GM18526 (cell line): ENCODE data around the gene ABHD1.

Experiments
- POLR2A ChIP-seq: IDR thresholded peaks from 3 replicates; pipeline ENCODE4 v1.6.1; 2011; ENCODE audit not compliant: insufficient read length; ENCODE audit errors: extremely low read depth

The ABHD1 gene

DNA sequence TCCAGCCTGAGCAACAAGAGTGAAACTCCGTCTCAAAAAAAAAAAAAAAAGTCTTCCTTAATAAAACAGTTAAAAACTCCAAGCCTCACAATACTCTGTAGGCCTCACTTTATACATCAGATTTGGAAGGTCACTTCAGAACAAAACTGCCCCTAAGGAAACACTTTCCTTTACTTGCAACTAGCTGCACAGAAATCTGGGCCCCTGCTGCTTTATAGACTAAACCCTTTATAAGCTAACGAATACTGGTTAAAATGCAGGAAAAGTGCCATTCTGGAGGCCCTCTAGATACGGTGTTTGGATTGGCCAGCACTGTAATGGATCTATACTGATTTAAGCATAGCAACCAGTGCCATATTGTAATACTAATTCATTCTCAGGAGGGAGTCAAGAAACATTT, 1.5 kb downstream of the ABHD1 start:
- TF ChIP-seq POLR2A, result no peak

DNA sequence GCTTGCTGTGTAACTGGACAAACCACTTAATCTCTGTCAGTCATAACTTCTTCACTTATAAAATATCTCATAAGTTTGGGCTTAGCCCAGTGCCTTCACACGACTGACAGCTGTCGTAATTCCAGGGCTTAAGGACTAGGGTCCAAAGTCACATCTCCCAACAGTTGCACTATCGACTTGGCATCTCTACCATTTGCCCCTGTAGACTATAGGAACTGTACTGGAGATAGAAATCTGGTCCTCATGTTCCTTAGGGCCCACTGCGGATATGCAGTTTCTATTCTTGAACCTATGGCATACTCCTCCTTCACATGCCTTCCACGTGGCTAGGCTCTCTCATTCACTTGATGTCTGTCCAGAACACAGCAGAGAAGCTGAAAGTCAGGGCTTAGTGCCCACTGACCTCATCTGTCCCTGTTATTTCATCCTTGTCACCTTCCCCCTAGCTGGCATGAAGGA, 2.7 kb downstream of the ABHD1 start:
- TF ChIP-seq POLR2A, result no peak

DNA sequence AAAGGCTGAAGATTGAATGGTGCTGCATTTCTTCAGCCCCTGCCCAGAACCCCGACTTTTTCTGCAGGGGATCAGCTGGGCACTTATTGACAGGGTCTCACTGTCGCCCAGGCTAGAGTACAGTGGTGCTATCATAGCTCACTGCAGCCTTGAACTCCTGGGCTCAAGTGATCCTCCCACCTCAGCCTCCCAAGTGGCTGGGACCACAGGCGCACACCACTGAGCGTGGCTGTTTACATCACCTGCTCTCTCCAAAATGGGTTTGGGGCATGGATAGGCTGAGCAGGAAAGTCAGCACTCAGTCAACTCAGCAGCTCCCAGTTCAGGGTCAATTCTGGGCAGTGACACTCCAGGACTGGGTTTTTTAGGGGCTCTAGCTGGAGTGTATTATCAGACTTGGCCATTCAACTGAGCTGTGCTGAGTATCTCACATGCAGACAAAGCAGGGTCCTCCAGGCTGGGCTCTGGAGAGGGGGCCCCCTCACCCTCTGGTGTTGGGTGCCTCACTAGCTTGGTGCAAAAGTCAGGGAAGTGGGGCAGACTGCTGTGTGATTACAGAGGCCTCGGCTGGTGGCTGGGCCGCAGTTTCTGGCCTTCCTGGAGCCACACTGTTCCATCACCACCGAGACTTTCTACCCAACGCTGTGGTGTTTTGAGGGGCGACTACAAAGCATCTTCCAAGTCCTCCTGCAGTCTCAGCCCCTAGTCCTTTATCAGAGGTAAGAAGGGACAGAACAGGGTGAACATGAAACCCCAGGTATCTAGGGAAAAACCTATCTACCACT, 4.5 kb downstream of the ABHD1 start:
- TF ChIP-seq POLR2A, result no peak

DNA sequence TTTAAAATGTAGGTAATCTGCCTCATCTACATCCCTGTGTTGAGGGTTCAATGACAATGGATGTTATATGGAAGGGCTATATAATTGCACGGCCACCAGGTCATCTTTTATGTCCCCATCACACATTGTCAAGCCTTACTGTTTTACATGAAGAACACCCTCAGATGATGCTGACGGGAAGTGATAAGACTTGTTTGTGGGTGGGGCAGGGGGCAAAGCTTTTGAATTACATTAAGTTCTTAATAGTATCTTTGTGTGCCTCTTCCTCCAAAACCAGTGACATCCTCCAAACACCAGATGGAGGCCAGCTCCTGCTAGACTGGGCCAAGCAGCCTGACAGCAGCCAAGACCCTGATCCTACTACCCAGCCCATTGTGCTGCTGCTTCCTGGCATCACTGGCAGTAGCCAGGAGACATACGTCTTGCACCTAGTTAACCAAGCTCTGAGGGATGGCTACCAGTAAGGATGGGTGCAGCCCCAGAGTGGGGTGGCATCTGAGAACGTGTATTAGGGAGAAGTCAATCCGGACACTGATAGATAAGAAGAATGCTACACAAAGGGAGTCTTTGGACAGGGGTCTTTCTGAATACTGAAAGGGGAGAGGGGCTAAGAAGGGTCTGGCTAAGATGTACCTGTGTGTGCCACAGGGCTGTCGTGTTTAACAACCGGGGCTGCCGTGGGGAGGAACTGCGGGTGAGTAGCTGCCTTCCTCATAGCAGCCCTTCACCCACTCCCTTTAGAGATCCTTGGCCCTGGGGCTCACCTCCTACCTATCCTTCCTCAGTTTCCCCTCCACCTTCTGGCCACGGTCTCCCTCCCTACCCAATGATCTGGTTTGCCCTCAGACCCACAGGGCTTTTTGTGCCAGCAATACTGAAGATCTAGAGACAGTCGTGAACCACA, 5.3 kb downstream of the ABHD1 start:
- no peak for TF ChIP-seq POLR2A

DNA sequence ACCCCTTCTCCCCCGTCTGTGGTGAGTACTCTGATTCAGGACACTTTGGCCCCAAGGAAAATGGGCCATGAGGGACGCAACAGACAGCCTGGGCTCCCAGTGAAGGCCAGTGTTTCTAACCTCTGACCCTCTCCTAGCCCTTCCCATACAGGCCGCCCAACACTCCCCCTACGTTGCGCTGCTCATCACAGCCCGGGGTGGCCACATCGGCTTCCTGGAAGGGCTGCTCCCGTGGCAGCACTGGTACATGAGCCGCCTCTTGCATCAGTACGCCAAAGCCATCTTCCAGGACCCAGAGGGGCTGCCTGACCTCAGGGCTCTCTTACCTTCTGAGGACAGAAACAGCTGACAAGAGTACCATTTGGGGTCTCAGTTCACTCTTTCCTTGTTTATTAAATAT, 6.8 kb downstream of the ABHD1 start:
- TF ChIP-seq POLR2A, result no peak

DNA sequence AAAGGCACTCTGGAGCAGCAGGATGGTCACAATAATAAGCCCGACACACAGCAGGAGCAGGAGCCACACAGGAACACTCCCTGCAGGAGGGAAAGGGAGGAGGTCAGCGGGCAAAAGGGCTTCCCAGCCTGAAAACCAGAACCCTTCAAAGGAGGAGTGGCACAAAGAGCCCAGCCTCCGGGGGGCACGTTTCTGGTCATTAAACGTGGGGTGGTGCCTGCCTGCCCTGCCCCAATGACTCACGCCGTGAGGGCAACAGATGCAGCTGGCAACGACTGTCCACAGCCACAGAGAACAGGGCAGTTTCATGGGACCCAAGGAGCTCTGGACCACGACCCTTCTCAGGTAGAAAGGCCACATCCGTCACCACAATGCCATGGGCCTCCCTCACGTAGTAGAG, 7.8 kb downstream of the ABHD1 start:
- TF ChIP-seq POLR2A, result no peak

DNA sequence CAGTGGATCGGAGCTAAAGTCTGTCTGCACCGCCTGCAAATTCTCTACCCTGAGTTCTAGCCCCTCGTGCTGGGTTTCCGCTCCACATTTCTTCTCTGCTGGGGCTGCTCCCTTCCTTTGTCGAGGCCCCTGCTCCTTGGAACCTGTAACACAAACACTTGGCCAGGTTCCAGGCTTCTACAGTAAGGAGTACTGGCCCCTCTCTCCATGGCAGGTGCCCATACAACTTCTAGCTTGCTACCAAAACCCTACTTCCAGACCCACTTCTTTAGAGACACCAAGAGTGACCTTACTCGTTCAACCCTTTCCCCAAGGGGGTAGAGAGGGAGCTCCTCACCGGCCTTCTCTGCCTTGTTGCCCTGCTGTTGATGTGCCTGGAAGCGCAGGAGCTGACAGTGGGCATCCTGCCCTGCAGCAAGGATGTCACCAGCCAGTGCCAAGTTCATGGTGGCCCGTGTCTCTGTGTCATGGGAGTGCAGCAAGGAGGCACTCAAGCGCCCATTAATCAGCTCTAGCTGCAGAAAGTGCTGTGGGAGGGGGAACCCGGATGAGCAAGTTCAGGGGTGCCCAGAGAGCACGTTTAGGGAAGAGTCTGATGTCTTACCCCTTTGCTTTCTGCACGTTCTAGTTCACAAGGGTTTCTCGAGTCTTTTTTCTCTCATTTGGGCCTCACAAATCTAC, 9.7 kb downstream of the ABHD1 start:
- no peak for TF ChIP-seq POLR2A

DNA sequence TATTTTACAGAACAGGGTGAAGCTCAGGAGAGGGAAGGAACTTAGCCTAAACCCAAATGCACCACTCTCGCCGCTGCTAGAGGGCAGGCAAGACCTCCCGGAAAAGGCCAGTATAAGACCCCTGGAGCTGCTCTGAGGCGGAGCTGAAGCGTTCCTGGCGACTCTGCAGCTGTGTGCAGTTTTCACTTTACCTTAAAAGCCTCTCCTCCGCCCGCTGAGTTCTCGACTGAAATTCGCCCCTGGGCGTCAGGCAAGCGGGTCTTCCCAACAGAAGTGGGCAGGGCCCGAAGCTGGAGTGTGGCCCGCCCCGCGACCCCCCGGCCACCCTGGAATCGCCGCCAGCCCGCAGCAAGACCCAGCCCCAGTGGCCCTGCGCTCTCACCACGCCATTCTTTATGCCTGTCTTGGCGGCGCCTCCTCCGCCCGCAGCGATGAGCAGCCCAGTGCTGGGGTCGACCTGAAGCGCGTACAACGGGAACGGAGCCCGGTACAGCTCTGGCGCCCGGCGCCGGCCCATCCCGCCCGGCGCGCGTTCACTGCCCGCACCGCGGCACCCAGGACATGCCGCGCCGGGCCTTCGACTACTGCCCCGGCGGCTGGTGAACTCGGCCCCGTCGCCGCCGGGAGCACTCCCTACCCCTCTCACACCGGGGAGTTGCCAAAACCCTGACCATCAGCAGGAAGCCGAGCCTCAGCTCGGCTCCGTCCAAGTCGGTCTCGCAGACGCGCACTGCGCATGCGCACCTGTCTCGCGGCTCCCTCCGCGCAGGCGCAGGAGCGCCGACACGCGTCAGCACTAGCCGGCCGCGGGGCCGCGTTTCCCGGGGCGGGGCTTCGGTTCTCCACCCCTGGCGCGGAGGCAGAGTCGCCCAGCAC, 10.5 kb downstream of the ABHD1 start, which contains the start of gene PREB:
TSS of gene PREB (minus strand) at position 732 of the 876 bp plus-strand sequence. CDS start at position 517, 215 bp downstream.
- peak; percentile 92 for TF ChIP-seq POLR2A

DNA sequence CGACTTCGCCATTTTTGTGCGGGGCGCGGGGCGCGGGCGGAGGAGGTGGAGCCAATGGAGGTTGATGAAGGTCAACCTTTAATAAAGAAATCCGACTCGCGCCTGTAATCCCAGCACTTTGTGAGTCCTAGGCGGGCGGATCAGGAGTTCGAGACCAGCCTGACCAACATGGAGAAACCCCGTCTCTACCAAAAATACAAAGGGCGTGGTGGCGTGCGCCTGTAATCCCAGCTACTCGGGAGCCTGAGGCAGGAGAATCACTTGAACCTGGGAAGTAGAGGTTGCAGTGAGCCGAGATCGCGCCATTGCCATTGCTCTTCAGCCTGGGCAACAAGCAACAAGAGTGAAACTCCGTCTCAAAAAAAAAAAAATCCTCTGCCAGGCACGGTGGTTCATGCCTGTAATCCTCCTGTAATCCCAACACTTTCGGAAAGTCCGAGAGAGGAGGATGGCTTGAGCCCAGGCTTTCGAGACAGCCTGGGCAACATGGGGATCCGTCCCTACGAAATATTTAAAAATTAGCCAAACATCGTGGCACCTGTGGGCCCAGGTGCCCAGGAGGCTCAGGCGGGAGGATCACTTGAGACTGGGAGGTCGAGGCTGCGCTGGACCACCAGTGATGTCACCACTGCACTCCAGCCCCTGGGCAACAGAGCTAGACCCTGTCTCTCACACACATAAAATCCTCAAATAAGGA, 11.3 kb downstream of the ABHD1 start:
- TF ChIP-seq POLR2A, result no peak

DNA sequence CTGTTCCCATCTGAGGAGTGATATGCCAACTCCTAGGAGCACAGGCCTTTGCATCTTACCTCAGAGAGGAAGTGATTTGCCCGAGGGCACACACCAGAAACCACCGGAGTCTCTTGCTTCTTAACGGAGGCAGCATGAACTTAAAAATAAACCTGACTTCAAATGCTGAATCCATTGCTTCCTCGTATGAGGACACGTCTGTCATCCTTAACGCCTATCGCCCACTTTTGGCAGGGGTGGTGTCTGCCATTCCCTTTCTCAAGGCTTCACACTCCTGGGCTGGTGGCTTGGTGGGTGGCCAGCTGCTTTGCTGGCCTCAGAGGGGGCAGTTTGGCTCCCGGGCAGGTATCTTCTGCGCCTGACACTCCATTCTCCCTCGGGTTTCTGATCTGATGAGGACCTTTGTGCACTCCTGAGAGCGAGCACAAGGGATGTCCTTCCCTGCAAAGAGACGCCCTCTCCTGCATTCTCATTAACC, 11.9 kb downstream of the ABHD1 start:
- TF ChIP-seq POLR2A, result no peak

DNA sequence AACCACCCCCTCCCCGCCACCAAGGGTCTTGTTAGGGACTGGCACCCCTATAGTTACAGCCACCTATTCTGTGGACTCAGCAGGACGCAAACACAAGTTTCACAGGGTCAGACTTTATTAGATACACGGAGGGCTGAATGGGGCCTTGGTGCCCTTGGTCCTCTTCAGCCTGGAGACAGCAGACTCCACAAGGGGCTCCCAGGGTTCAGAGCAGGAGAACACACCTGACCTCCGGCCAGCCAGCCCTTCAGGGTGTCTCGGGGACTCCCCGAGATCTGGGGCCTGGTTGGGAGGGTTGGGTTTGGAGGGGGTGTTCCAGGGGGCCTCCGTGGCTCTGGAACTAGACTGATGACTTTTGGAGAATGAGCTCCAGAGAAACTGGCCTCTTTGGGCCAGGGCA, 13.1 kb downstream of the ABHD1 start:
- no peak for TF ChIP-seq POLR2A

DNA sequence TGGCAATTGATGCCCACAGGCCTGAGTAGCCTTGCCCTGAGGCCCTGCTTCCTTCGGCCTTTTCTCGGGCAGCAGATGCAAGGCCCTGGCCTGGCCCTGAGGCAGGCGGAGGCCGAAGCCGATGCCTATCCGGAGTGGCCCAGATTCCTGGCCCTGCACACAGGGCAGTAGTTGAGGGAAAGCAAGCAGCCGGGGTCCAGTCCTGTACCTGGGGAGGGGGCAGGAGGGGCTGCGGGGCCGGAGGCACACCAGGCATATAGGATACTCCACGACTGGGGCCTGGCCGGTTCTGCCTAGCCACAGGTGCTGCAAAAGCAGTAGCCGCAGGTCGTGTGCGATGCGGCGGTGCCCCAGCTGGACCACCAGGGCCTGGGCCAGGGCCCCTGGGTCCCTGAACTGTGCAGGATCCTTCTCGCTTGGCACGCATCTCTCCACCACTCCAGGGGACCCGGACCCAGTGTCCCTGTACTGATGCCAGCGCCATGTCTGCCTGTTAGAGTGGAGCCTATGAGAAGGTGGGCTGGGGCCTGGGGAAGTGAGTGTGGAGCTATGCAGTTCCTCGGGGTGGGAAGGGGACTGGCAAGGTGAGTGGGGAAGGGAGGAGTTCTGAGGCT, 13.8 kb downstream of the ABHD1 start:
- TF ChIP-seq POLR2A, result no peak

DNA sequence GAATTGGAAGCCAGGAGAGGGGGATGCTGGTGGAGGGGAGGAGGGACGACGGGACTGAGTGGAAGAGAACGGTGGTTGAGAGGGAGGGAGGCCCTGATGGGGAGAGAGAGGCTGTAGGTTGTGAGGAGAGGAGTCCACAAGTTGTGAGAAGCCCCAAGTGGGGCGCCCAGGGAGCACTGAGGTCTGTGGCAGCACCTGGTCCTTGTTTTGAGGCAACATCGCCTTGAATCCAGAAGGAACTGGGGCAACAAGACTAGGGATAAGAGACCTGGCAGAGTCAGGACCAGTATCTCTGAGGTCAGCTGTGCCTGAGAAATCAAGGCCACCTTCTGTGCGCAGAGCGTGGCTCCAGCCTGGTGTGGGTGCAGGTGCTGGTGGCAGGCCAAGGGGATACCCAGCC, 14.5 kb downstream of the ABHD1 start:
- no peak for TF ChIP-seq POLR2A
